RWPE1 (cell line): ENCODE measurements around the gene AUTS2.

Experiments
- CTCF ChIA-PET: fragments of 350-600 bp; sonication (Branson Sonifier 250); formaldehyde crosslinking; extraction: SDS; loops from one replicate; lab custom pipeline; 2021; lab: Yijun Ruan, JAX
- POLR2A ChIA-PET: fragments of 400-600 bp; formaldehyde crosslinking; extraction: SDS; loops from one replicate; lab custom pipeline; 2020; ENCODE audit warnings: antibody characterized with exemption; ENCODE audit not compliant: low non-redundant PET; lab: Yijun Ruan, JAX
- DNase-seq: peaks from one replicate; pipeline ENCODE4 v3.0.0; 2012; ENCODE audit warnings: low spot score
- H3K27ac ChIP-seq: fragments of 450-650 bp; 2 replicates; pipeline ENCODE4 v1.5.1; 2017
- CTCF ChIP-seq: fragments of 450-650 bp; conservative IDR thresholded peaks from 2 replicates; pipeline ENCODE4 v1.5.1; 2017; ENCODE audit warnings: low read depth, mild to moderate bottlenecking

Gene AUTS2

GRCh38 chr7:70719125-70719524 lies 1120.8 kb downstream of the AUTS2 start:
- ChIA-PET CTCF (no interaction called here), POLR2A (no interaction called here)
- no peak for DNase-seq
- H3K27ac ChIP-seq: no peak overlapping the region
- TF ChIP-seq CTCF: no peak

- no peak for TF ChIP-seq CTCF
- no peak for DNase-seq
- no peak overlapping the region for H3K27ac ChIP-seq
- ChIA-PET CTCF (interaction anchor here (0.5 to 1.1 kb wide), 2 partner anchors 22 to 241 kb away, joined by 3 to 4 read pairs; no protein-coding TSS in a partner anchor), POLR2A (no interaction called here)
These were observed 1122.1 kb downstream of the AUTS2 start for GRCh38 chr7:70720191-70720873.

- ChIA-PET CTCF (no interaction called here), POLR2A (no interaction called here)
- TF ChIP-seq CTCF: no peak
- DNase-seq: no peak
- H3K27ac ChIP-seq: no peak overlapping the region
These were observed 1123.2 kb downstream of the AUTS2 start for GRCh38 chr7:70721500-70721899.

GRCh38 chr7:70723339-70723738 lies 1125.1 kb downstream of the AUTS2 start:
- no peak overlapping the region for H3K27ac ChIP-seq
- TF ChIP-seq CTCF: no peak
- no peak for DNase-seq
- CTCF ChIA-PET: interaction anchor here (0.6 kb wide), 2 partner anchors 25 to 216 kb away, joined by 3 read pairs; no protein-coding TSS in a partner anchor
- POLR2A ChIA-PET: no interaction called here

GRCh38 chr7:70725448-70725847 lies 1127.2 kb downstream of the AUTS2 start:
- POLR2A ChIA-PET: no interaction called here
- no peak for DNase-seq
- CTCF ChIA-PET: no interaction called here
- H3K27ac ChIP-seq: no peak overlapping the region
- no peak for TF ChIP-seq CTCF

GRCh38 chr7:70726294-70726693 lies 1128.0 kb downstream of the AUTS2 start:
- CTCF ChIA-PET: no interaction called here

More at GRCh38 chr7:70726294-70726693, 1128.0 kb downstream of the AUTS2 start:
- TF ChIP-seq CTCF: no peak
- DNase-seq: no peak
- H3K27ac ChIP-seq: no peak overlapping the region
- POLR2A ChIA-PET: no interaction called here
